Muscle layer of colon (tissue), 2 donors: ENCODE results near the gene WFS1.

Source experiments
- H3K27ac ChIP-seq: one replicate; pipeline ENCODE4 v1.7.0; 2013; ENCODE audit warnings: low read depth, mild to moderate bottlenecking, low read length, moderate library complexity
- H3K27me3 ChIP-seq, 2 donors: one replicate each; pipeline ENCODE4 v1.7.0; 2013; ENCODE audit warnings: low read length in 2 of 2, mild to moderate bottlenecking in 2 of 2; ENCODE audit not compliant: insufficient read depth in 2 of 2, control insufficient read depth in 1 of 2
- H3K36me3 ChIP-seq: one replicate; pipeline ENCODE4 v1.7.0; 2013; ENCODE audit warnings: mild to moderate bottlenecking, low read length; ENCODE audit not compliant: insufficient read depth
- H3K4me1 ChIP-seq: one replicate; pipeline ENCODE4 v1.7.0; 2013; ENCODE audit warnings: mild to moderate bottlenecking, low read length; ENCODE audit not compliant: insufficient read depth
- H3K4me3 ChIP-seq, 2 donors: one replicate each; pipeline ENCODE4 v1.7.0; 2013; ENCODE audit warnings: low read length in 2 of 2, low read depth in 1 of 2, mild to moderate bottlenecking in 1 of 2, moderate library complexity in 1 of 2
- H3K9ac ChIP-seq: one replicate; pipeline ENCODE4 v1.7.0; 2013; ENCODE audit warnings: low read length
- H3K9me3 ChIP-seq: one replicate; pipeline ENCODE4 v1.7.0; 2013; ENCODE audit warnings: mild to moderate bottlenecking, low read length
- donor health status: abdominal sarcoma.
- donor health status: Adenocarcinoma of cecum.

WFS1 gene

GRCh38 chr4:6288871-6289270, 19.2 kb downstream of the WFS1 start:
- Histone ChIP-seq H3K4me1 (no peaks in the 10 kb centered on the region), H3K4me3 (no peak overlapping the region), H3K36me3 (peaks cover 66% of the 10 kb centered on the region), H3K27me3 (no peaks in the 10 kb centered on the region), H3K27ac (no peak overlapping the region), H3K9me3 (no peaks in the 10 kb centered on the region), H3K9ac (no peak overlapping the region)

GRCh38 chr4:6290256-6290655, 20.6 kb downstream of the WFS1 start:
- Histone ChIP-seq H3K27me3 (no peaks in the 10 kb centered on the region), H3K27ac (no peak overlapping the region), H3K9me3 (no peaks in the 10 kb centered on the region), H3K36me3 (peaks cover 75% of the 10 kb centered on the region), H3K4me1 (no peaks in the 10 kb centered on the region), H3K4me3 (no peak overlapping the region), H3K9ac (no peak overlapping the region)

DNA sequence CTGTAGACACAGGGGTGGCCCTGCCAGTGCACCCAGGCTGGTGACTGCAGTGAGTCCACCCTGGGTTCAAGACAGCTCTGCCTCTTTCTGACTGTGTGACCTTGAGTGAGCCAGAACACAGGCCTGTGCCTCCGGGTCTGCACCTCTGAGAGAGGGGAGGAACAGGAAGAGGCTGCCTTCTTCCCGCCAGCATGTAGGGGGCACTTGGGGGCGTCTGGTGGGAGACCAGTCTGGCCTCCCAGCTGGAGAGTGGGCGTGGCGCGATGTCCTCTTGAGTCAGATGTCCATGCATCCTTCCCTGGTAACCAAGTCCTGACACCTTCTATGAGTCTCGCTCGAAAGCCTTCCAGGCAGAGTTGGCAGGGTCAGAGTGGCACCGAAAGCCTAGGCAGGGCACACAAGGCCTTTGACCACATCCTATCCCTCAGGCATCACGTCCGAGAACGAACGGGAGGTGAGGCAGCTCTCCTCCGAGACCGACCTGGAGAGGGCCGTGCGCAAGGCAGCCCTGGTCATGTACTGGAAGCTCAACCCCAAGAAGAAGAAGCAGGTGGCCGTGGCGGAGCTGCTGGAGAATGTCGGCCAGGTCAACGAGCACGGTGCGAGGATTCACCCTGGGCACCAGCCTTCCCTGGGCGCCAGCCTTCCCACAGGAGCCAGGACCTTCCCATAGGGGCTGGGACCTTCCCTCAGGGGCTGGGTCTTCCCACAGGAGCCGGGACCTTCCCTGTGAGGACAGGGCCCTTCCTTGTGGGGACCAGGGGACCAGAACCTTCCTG, 21.3 kb downstream of the WFS1 start:
- Histone ChIP-seq H3K4me1 (no peaks in the 10 kb centered on the region), H3K27me3 (no peaks in the 10 kb centered on the region), H3K36me3 (peaks cover 75% of the 10 kb centered on the region), H3K4me3 (no peak overlapping the region), H3K9me3 (no peaks in the 10 kb centered on the region), H3K9ac (no peak overlapping the region), H3K27ac (no peak overlapping the region)

DNA sequence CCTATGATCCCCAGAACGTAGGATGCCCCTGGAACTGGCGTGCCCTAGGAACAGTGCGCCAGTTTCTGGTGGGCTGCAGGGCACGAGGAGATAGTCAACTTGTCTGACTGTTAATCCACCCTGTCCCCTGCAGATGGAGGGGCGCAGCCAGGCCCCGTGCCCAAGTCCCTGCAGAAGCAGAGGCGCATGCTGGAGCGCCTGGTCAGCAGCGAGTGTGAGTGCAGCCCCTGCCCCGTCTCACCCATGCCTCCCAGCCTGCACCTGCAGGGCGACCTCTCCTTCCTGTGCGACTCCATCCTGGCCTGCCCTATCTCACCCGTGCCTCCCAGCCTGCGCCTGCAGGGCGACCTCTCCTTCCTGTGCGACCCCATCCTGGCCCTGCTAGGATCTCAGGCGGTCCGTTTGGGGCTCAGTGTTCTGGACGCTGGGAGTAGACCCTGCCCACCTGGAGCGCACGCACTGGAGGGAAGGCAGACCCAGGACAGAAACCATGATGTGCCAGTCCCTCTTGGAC, 22.2 kb downstream of the WFS1 start:
- H3K27ac ChIP-seq, result no peak overlapping the region
- no peaks in the 10 kb centered on the region for H3K4me1 ChIP-seq
- no peaks in the 10 kb centered on the region for H3K27me3 ChIP-seq
- H3K9me3 ChIP-seq, result no peaks in the 10 kb centered on the region
- no peak overlapping the region for H3K9ac ChIP-seq
- H3K4me3 ChIP-seq, result no peak overlapping the region
- peaks cover 76% of the 10 kb centered on the region for H3K36me3 ChIP-seq

DNA sequence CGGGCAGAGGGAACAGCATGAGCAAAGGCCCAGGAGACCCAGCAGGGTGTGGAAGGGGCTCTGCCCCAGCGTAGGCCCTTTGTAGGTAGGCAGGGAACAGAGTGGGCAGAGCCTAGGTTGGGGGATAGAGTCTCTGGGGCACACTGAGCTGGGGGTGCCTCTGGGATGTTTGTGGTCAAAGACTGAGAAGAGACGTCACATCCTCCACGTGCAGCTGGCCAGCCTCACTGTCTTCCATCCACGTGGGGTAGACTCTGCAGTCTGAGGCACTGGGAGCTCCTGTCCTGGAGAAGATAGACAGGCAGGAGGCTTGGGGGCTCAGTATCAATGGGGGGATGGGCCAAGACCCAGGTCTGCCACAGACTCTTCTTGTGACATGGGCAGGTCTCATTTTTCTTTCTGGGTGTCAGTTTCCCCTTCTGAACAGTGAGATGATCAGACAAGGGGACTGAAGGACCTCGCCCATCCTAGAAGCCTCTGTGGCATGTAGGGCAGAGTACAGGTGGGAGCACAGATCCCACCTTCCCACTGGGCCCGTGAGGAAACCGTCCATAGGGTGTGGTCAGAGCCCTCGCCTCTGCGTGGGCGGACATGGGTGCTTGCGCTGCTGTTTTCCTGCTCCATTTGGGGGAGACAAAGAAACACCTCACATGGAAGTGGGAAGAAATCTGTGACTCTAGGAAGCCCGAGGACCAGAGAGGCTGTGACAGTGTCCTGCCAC, 22.9 kb downstream of the WFS1 start:
- Histone ChIP-seq H3K9me3 (no peaks in the 10 kb centered on the region), H3K36me3 (peaks cover 76% of the 10 kb centered on the region), H3K27ac (no peak overlapping the region), H3K27me3 (no peaks in the 10 kb centered on the region), H3K4me3 (no peak overlapping the region), H3K9ac (no peak overlapping the region), H3K4me1 (no peaks in the 10 kb centered on the region)

DNA sequence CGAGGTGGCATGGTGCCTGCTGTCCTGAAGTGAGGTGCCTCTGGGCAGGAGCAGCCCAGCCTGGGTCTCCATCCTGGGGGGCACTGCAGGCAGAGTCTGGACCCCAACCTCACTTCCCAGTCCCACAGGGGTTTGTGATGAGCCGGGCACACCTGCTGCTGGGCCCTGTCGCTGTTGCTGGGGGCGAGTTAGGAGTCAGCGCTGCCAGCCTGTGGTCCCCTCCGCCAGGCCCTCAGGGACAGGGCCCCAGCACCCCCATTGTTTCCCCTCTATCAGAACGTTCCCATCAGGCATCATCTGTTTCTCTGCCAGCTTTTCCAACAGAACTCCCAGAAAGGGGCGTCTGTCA, 23.4 kb downstream of the WFS1 start:
- no peaks in the 10 kb centered on the region for H3K9me3 ChIP-seq
- peaks cover 76% of the 10 kb centered on the region for H3K36me3 ChIP-seq
- no peaks in the 10 kb centered on the region for H3K4me1 ChIP-seq
- no peak overlapping the region for H3K9ac ChIP-seq
- no peak overlapping the region for H3K4me3 ChIP-seq
- no peaks in the 10 kb centered on the region for H3K27me3 ChIP-seq
- no peak overlapping the region for H3K27ac ChIP-seq

DNA sequence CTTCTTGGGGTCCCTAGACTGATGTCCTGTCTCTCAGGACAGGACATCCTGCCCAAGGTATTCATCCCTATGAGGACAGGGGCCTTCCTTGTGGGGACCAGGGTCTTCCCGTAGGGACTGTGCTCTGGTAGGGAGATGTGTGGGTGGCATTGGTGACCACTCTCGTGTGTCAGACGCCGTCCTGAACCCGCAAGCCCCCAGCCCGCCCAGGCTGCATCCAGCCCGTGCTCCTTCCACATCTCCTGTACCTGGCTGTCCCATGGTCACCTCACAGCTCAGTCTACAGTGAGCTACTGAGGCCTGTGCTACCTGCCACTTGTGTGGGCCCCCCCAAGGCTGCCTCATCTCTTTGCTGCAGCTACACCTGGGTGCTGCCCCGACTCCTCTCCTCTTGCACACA, 24.0 kb downstream of the WFS1 start:
- Histone ChIP-seq H3K4me1 (no peaks in the 10 kb centered on the region), H3K27me3 (no peaks in the 10 kb centered on the region), H3K36me3 (peaks cover 76% of the 10 kb centered on the region), H3K27ac (no peak overlapping the region), H3K9ac (no peak overlapping the region), H3K9me3 (no peaks in the 10 kb centered on the region), H3K4me3 (no peak overlapping the region)

DNA sequence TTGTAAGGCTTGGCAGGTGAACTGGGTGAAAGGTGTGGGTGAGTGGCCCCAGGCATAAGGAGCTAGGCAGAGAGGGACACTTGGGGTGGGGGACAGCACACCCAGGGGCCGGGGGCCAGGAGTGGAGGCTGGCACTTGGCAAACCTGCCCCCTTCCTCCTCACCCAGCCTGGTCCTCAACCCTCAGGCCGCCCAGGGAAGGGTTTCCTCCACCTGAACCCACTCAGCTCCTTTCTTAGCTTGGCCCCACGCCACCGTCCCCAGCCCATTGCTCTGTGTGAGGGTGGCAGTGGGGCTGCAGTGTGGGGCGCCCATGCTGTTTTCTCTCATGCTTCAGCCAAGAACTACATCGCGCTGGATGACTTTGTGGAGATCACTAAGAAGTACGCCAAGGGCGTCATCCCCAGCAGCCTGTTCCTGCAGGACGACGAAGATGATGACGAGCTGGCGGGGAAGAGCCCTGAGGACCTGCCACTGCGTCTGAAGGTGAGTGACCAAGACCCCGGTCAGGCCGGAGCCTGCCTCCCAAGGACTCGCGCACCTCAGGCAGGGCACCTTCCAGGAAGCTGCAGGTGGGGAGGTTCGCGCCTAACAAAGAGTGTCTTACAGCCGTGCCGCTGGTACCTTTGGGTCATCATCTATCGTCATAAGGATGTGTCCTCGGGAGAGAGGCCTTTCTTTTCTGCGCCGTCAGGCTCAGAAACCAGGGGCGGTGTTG, 25.2 kb downstream of the WFS1 start:
- Histone ChIP-seq H3K4me3 (no peak overlapping the region), H3K27ac (no peak overlapping the region), H3K36me3 (peaks cover 69% of the 10 kb centered on the region), H3K4me1 (no peaks in the 10 kb centered on the region), H3K9me3 (no peaks in the 10 kb centered on the region), H3K27me3 (no peaks in the 10 kb centered on the region), H3K9ac (no peak overlapping the region)

GRCh38 chr4:6295495-6295894, 25.8 kb downstream of the WFS1 start:
- no peaks in the 10 kb centered on the region for H3K27me3 ChIP-seq
- no peak overlapping the region for H3K27ac ChIP-seq
- H3K36me3 ChIP-seq, result peaks cover 66% of the 10 kb centered on the region
- no peak overlapping the region for H3K9ac ChIP-seq
- H3K4me3 ChIP-seq, result no peak overlapping the region
- H3K4me1 ChIP-seq, result no peaks in the 10 kb centered on the region
- no peaks in the 10 kb centered on the region for H3K9me3 ChIP-seq

GRCh38 chr4:6296026-6296425, 26.4 kb downstream of the WFS1 start:
- Histone ChIP-seq H3K9ac (no peak overlapping the region), H3K4me3 (no peak overlapping the region), H3K36me3 (peaks cover 71% of the 10 kb centered on the region), H3K4me1 (no peaks in the 10 kb centered on the region), H3K9me3 (no peaks in the 10 kb centered on the region), H3K27me3 (no peaks in the 10 kb centered on the region), H3K27ac (no peak overlapping the region)

DNA sequence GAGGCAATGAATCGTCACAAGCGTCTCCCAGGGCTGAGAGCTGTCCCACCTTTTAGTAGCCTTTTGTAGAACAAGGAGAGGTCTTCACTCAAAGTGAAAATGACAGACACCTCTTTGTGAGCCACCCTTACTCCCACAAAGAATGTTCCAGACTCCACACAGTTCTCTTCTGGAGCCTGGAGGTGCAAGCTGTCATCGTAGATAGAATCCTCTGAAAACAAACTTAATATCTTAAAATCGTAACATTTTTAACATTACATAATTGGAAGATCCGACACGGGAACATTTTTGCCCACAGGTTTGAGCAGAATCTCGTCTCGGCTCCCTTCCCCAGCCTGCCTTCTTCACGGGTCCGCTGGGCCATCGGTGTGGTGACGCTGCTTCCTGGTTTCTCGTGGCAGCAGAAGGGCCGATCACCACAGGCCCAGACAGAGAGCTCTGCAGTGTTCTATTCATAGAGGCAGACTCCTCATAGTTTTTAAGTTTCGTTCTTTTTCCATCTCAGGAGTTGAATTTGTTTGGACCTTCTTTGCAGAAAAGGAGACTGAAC, 27.7 kb downstream of the WFS1 start:
- Histone ChIP-seq H3K36me3 (peaks cover 73% of the 10 kb centered on the region), H3K27ac (no peak overlapping the region), H3K4me3 (no peak overlapping the region), H3K9me3 (no peaks in the 10 kb centered on the region), H3K9ac (no peak overlapping the region), H3K27me3 (no peaks in the 10 kb centered on the region), H3K4me1 (no peaks in the 10 kb centered on the region)
